T-helper 17 cell (primary cell): ENCODE data around the gene LRPPRC. TPM values are rescaled to one million over a fixed set of nuclear protein-coding genes. Genes with fewer than 3 reads are reported as not detected.
"Not testable (repeated sequence)": the region's sequence is repeated elsewhere in the genome, so short reads cannot be mapped to it uniquely, and the experiment has no call there.

Experiments used
- ATAC-seq: fragments of 150-1000 bp; cut with Tn5 transposase; 2 replicates; pipeline ENCODE4 v1.10.0; 2021; ENCODE audit warnings: mild to moderate bottlenecking, moderate library complexity
- DNase-seq, 3 donors: peaks; one replicate each; pipeline versions ENCODE4 v3.0.0 to v3.0.0-alpha.2; 2020 to 2021
- H3K9me3 ChIP-seq: one replicate; pipeline ENCODE4 v1.7.0; 2013; ENCODE audit warnings: low read length, mild to moderate bottlenecking; ENCODE audit not compliant: control insufficient read depth, poor library complexity, severe bottlenecking
- H3K27ac Mint-ChIP-seq: one replicate; pipeline ENCODE4 v1.8.0; 2022; ENCODE audit warnings: mild to moderate bottlenecking, moderate library complexity, mixed read lengths
- H3K27me3 Mint-ChIP-seq: one replicate; pipeline ENCODE4 v1.8.0; 2022; ENCODE audit warnings: mixed read lengths
- H3K36me3 Mint-ChIP-seq: one replicate; pipeline ENCODE4 v1.8.0; 2022; ENCODE audit warnings: low read depth, mixed read lengths
- H3K4me1 Mint-ChIP-seq: one replicate; pipeline ENCODE4 v1.8.0; 2022; ENCODE audit warnings: mild to moderate bottlenecking, mixed read lengths
- H3K4me3 Mint-ChIP-seq: one replicate; pipeline ENCODE4 v1.8.0; 2022; ENCODE audit warnings: mild to moderate bottlenecking, moderate library complexity, mixed read lengths
- total RNA-seq, 4 donors: library from RNA in 2 of 4; stranded (reverse) in 2 of 4; gene quantifications; one replicate each; pipeline ENCODE4 v1.2.3 and lab custom pipeline; 2022 to 2026

Gene LRPPRC
- total RNA-seq (10 to 100 TPM; 59.8 to 60.7 TPM), total RNA-seq (lab: John Stamatoyannopoulos, UW) (149 to 232 reads per million in 2 donors)

DNA sequence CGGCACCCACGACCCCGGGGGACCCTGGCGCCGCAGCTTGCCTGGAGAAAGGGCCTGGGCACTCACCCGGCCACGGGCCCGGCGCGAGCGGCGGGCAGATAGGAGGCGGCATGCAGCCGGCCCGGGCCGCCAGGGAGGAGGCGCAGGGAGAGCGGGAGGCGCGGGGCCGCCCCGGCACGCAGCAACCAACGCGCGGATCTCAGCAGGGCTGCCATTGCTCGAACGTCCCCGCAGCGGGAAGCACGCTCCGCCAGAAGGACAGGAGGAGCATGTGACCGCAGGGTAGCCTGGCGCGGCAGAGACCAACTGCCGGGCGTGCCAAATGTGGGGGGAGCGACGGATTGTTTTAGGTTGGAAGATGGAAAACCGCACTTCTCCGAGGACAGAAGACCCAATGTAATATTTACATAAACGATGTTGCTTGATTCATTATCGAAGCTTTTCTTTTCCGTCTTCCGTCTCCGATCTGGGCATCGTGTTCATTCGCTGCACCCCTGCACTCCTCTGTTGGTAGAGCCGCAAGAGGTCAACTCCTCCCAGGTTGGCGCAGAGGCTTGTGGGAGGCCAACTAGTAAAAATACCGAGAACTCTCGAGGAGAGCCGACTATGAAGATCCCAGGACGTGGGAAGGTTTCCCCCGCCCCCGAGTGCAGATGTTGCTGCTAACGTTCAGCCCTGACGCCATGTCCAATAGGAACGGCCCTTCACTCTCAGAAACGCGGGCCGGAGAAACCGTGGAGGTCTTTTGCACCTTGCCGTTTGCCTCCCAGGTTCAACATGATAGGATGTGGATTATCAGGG lies at the start of gene LRPPRC:
LRPPRC (minus strand) TSS at position 257 of the 801 bp plus-strand sequence; CDS start at position 215, 42 bp downstream.
- ATAC-seq (peak; percentile 96), DNase-seq (peak; percentile 78 to 81 (median 79))
- peak within 1 kb of the TSS; percentile 93 for H3K27ac Mint-ChIP-seq
- peak within 1 kb of the TSS; percentile 94 for H3K4me3 Mint-ChIP-seq
- peaks cover 6% of the 10 kb centered on the region for H3K27me3 Mint-ChIP-seq
- H3K4me1 Mint-ChIP-seq = peaks cover 37% of the 10 kb centered on the region
- no peaks in the 10 kb centered on the region for H3K9me3 ChIP-seq
- peaks cover 10% of the 10 kb centered on the region for H3K36me3 Mint-ChIP-seq

DNA sequence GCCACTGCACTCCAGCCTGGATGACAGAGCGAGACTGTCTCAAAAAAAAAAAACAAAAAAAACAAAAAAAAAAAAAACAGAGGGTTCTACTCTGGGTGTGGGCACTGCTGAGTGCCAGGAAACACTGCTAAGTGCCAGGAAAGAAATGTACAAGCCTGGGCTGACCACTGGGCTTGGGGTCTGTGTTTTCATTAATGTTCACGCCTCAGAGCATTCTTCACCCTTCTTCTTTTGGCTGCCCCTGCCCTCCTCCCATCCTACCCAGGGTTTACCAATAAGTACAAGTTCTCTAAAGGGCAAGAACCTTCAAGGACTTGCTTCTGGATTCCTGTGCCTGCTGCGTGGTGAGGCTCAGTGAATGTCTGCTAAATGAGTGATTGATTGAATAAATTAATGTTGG lies 49.3 kb upstream of the LRPPRC start:
- Mint-ChIP-seq H3K27me3 (peaks cover 11% of the 10 kb centered on the region), H3K4me3 (no peak overlapping the region), H3K36me3 (peaks cover 4% of the 10 kb centered on the region), H3K27ac (peak overlapping the region; percentile 54), H3K4me1 (peaks cover 2% of the 10 kb centered on the region)
- H3K9me3 ChIP-seq = no peaks in the 10 kb centered on the region
- ATAC-seq (no peak), DNase-seq (no peak)

DNA sequence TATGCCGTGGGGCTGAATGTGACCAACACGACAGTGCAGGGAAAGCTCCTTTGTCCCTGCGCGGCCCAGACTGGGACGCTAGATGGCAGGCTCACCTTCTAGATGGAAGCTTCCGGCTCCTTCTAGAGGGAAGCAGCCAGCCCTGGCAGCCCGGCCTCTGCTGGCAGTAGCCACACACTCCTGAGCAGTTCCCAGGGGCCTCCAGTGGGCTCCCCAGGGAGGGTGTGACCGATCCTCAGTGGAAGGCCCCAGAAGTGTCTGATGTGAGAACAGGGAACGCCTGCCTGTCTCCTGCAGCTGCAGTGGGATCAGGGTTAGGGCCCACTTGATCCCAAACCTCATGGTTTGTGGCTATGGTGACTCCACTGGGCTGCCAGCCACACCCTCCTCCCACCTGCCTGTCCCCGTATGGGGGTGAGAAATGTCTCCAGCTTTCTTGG lies 48.5 kb upstream of the LRPPRC start:
- H3K9me3 ChIP-seq = no peaks in the 10 kb centered on the region
- H3K27me3 Mint-ChIP-seq = peaks cover 9% of the 10 kb centered on the region
- H3K4me1 Mint-ChIP-seq = peaks cover 2% of the 10 kb centered on the region
- ATAC-seq (peak; percentile 99), DNase-seq (peak; percentile 43 to 60 (median 49))
- peaks cover 7% of the 10 kb centered on the region for H3K36me3 Mint-ChIP-seq
- H3K4me3 Mint-ChIP-seq = no peak overlapping the region
- peak overlapping the region; percentile 54 for H3K27ac Mint-ChIP-seq

DNA sequence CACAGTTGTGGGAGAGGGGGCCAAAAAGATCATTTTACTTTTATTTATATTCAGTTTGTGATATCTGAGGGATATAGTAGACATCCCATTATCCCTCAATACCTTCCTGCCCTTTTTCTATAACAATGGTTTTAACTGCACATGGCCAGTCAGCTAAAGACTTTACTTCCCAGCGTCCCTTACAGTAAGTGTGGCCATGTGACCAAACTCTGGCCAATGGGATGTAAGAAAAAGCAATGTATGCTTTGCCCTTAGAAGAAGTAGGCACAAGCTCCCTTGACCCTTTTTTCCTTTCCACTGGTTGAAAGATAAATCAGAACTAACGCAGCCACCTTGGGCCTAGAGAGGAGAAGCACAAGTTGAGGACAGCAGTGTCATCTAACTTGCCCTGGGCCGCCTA lies 44.6 kb upstream of the LRPPRC start:
- Mint-ChIP-seq H3K4me1 (peaks cover 2% of the 10 kb centered on the region), H3K27me3 (no peaks in the 10 kb centered on the region), H3K4me3 (no peak overlapping the region), H3K36me3 (peaks cover 3% of the 10 kb centered on the region), H3K27ac (no peak overlapping the region)
- DNase-seq = no peak
- no peak for ATAC-seq
- no peaks in the 10 kb centered on the region for H3K9me3 ChIP-seq

DNA sequence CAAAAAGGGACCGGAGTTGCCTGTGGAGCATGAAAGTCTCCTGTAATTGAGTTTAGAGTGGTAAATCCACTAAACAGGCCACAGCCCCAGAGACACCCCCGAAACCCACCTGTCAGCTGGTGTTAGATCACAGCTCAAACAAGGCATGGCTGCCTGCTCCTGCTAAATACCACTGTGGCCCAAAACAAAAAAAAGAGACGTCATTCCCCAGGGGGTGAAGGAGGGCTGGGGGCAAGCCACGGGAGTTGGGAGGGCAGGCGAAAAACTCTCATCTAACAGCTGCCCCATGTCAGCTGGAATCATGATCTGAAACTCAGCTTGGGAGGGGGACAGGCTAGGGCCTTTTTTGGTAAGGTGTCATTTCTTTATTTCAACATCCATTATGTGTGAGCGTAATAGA lies 42.5 kb upstream of the LRPPRC start:
- Mint-ChIP-seq H3K36me3 (peaks cover 3% of the 10 kb centered on the region), H3K4me3 (no peak overlapping the region), H3K4me1 (no peaks in the 10 kb centered on the region), H3K27ac (peak overlapping the region; percentile 6), H3K27me3 (no peaks in the 10 kb centered on the region)
- H3K9me3 ChIP-seq = no peaks in the 10 kb centered on the region
- ATAC-seq = no peak
- no peak for DNase-seq

DNA sequence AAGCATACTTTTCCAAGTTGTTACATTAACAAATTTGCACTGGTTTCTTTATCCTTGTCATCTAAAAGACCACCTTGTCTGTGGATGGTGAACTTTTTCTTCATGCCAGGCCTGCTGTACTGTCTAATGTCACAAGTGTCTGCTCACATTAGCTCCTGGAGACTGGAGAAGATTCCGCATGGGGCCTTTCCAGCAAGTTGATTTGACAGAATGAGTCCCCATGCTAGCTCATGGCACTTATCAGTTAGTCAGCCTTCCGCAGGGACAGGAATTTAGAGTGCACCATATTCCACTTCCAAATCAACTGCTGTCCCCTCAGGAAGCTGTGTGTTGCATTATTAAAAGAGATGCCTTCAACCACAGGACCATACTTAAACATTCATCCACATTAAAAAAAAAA lies 41.4 kb upstream of the LRPPRC start:
- H3K9me3 ChIP-seq = no peaks in the 10 kb centered on the region
- ATAC-seq (no peak), DNase-seq (no peak)
- Mint-ChIP-seq H3K27ac (no peak overlapping the region), H3K27me3 (peaks cover 5% of the 10 kb centered on the region), H3K4me3 (no peak overlapping the region), H3K36me3 (peaks cover 3% of the 10 kb centered on the region), H3K4me1 (no peaks in the 10 kb centered on the region)

DNA sequence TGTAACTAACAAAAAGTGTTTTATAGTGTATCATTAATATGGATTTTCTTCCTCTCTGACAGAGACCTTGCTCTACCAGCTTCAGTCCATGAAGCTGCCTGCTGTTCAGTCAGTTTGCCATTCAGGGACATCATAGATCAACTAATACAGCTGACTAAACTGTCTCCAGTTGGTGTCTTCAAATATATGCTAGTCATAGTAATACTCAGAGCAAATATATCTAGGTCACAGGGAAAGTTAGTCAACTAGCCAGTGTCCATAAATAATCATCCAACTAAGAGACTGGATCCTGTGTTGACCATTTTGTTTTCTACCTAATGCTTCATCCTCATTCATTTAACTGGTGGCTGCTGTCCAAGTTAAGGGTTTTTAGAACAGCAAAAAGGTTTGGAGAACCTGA lies 38.2 kb upstream of the LRPPRC start:
- Mint-ChIP-seq H3K36me3 (no peaks in the 10 kb centered on the region), H3K27ac (no peak overlapping the region), H3K27me3 (peaks cover 14% of the 10 kb centered on the region), H3K4me3 (no peak overlapping the region), H3K4me1 (no peaks in the 10 kb centered on the region)
- DNase-seq (no peak), ATAC-seq (no peak)
- H3K9me3 ChIP-seq = no peaks in the 10 kb centered on the region

DNA sequence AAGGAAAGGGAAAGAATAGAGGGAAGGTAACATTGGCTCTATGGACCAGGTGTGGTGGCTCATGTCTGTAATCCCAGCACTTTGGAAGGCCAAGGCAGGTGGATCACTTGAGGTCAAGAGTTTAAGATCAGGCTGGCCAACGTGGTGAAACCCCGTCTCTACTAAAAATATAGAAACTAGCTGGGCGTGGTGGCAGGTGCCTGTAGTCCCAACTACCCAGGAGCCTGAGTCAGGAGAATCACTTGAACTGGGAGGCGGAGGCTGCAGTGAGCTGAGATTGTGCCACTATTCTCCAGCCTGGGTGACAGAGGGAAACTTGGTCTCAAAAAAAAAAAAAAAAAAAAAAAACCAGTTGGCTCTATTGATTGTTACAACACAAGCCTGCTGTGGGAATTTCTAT lies 31.3 kb upstream of the LRPPRC start:
- not testable (repeated sequence) for ATAC-seq, H3K4me3 Mint-ChIP-seq, H3K27ac Mint-ChIP-seq, H3K9me3 ChIP-seq, H3K4me1 Mint-ChIP-seq, DNase-seq, H3K36me3 Mint-ChIP-seq
- H3K27me3 Mint-ChIP-seq = peaks cover 29% of the 10 kb centered on the region

DNA sequence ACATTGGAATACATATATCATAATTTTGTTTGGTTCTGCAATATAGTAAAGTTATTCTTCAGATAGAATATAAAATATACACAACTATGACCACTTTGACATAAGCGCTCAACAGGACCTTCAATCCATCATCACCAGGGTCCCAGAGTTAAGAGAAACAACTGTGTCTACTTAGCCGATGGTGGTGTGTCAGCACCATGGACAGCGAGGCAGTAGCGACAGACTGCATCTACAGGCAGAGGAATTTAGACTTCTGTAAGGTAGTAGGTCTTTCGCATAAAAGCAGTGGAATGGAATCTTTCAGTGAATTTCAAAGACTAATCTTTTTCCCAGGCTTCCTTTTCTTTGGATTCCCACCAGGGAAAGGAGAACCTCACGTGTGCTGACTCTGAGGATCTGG lies 20.5 kb upstream of the LRPPRC start:
- Mint-ChIP-seq H3K4me3 (no peak overlapping the region), H3K36me3 (peaks cover 4% of the 10 kb centered on the region), H3K27ac (no peak overlapping the region), H3K27me3 (peaks cover 11% of the 10 kb centered on the region), H3K4me1 (no peaks in the 10 kb centered on the region)
- DNase-seq (no peak), ATAC-seq (no peak)
- no peaks in the 10 kb centered on the region for H3K9me3 ChIP-seq

DNA sequence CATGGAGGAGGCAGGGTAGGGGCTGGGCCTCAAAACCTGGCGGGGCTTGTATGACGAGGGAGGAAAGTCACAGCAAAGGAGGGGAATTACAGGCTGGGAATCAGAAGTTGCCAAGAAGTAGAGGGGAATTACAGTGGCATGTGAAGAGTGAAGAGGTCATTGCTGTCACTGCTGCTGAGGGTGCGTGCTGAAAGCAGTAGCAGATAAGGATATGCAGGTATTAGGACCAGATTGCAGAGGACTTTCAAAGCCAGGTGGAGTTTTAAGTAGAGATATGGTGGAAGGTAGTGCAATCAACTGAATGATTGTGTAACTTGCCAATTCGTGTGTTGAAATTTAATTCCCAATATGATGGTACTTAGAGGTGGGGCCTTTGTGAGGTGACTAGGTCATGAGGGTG lies 19.4 kb upstream of the LRPPRC start:
- no peak for ATAC-seq
- no peak for DNase-seq
- no peak overlapping the region for H3K4me3 Mint-ChIP-seq
- H3K27me3 Mint-ChIP-seq = peaks cover 21% of the 10 kb centered on the region
- no peaks in the 10 kb centered on the region for H3K9me3 ChIP-seq
- H3K27ac Mint-ChIP-seq = no peak overlapping the region
- H3K36me3 Mint-ChIP-seq = peaks cover 4% of the 10 kb centered on the region
- H3K4me1 Mint-ChIP-seq = no peaks in the 10 kb centered on the region

DNA sequence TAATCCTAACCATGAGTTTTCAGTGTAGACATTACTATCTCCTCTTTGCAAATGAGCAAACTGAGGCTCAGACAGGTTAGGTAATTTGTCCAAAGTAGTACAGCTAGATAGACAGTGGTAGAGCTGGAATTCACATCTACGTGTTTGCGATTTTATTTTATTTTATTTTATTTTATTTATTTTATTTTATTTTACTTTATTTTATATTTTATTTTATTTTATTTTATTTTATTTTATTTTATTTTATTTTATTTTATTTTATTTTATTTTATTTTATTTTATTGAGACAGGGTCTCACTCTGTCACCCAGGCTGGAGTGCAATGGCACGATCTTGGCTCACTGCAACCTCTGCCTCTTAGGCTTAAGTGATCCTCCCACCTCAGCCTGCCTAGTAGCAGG lies 17.4 kb upstream of the LRPPRC start:
- peaks cover 28% of the 10 kb centered on the region for H3K27me3 Mint-ChIP-seq
- H3K27ac Mint-ChIP-seq, DNase-seq, H3K4me1 Mint-ChIP-seq, H3K9me3 ChIP-seq, H3K4me3 Mint-ChIP-seq, ATAC-seq, H3K36me3 Mint-ChIP-seq: not testable (repeated sequence)

DNA sequence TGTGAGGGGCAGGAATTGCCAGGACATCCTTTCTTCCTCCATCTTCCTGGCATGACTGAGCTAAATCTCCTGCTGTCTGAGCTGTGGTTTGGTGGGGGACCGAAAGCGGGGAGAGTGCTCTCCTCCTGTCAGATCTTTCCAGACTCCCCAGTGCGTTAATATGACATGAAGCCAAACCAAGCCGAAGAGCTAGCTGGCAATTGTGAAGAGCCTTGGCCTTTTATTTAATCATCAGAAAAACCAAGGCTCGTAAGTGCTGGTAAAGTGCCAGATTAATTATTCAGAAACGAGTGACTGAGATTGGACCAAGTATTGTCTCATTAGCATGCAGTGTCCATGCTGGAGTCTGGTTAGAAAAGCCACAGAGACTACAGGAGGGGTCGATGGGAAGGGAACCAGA lies 14.5 kb upstream of the LRPPRC start:
- H3K4me1 Mint-ChIP-seq = peaks cover 6% of the 10 kb centered on the region
- DNase-seq = no peak
- peaks cover 4% of the 10 kb centered on the region for H3K36me3 Mint-ChIP-seq
- H3K27ac Mint-ChIP-seq = no peak overlapping the region
- no peak for ATAC-seq
- H3K9me3 ChIP-seq = no peaks in the 10 kb centered on the region
- no peak overlapping the region for H3K4me3 Mint-ChIP-seq
- H3K27me3 Mint-ChIP-seq = peaks cover 28% of the 10 kb centered on the region

DNA sequence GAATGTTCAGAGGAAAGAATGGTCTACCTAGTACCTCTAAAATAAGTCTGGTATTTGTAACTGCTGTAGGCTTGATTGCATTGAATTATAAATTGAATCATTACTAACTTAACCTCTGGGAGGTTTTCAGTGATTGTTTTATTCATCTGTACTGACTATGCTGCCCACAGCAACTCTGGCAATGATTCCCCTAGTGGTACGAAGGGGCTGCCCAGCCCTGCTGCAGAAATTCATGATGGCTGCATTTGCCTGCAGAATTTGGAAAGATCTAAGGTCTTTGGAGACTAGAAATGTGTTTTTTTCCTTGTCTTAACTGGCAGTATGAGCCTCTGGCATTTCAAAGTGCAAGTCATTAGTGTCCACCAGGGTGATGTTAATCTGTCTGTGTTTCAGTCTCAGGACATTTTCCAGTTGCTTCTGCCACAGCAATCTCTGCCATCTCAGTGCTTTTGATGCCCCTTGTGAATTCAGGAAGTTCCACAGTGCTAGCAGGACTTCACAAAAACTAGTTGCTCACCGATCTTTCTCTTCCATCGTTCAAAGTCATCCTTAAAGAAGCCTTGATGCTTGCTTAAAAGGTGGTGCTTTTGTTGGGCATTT lies 13.4 kb upstream of the LRPPRC start:
- peaks cover 8% of the 10 kb centered on the region for H3K4me1 Mint-ChIP-seq
- no peaks in the 10 kb centered on the region for H3K9me3 ChIP-seq
- H3K27ac Mint-ChIP-seq = no peak overlapping the region
- peaks cover 28% of the 10 kb centered on the region for H3K27me3 Mint-ChIP-seq
- no peak for DNase-seq
- no peak overlapping the region for H3K4me3 Mint-ChIP-seq
- no peak for ATAC-seq
- H3K36me3 Mint-ChIP-seq = peaks cover 4% of the 10 kb centered on the region

DNA sequence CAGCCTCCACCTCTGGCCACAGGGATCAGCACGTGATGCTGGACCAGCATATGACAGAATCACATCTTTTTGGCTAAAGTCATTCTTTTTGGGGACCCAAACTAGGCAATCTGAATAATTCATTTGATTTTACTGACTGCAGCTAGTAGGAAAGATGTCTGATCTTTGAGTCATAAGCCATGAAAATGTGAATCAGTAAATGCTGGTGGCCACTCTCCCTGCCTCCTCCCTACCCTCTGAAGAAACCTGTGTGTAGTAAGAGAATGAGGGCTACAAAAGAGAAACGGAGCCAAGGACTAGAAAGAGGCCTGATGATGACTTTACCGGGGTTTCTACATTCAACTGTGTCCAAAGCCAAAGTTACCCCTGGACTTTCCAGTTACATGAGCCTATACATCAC lies 10.1 kb upstream of the LRPPRC start:
- Mint-ChIP-seq H3K4me3 (no peak overlapping the region), H3K27ac (peak overlapping the region; percentile 35), H3K4me1 (peaks cover 8% of the 10 kb centered on the region)

More for the DNA sequence above, 10.1 kb upstream of the LRPPRC start:
- Mint-ChIP-seq H3K36me3 (no peaks in the 10 kb centered on the region), H3K27me3 (peaks cover 24% of the 10 kb centered on the region)
- DNase-seq (no peak), ATAC-seq (no peak)
- H3K9me3 ChIP-seq = no peaks in the 10 kb centered on the region
